OCI-LY7 (cell line): ENCODE results near the gene ADAMTSL2. TPM values are rescaled to one million over a fixed set of nuclear protein-coding genes. Genes with fewer than 3 reads are reported as not detected.

ENCODE experiments used
- BruUV-seq: library from RNA; stranded (reverse); fragments of 400-500 nt; replicated peaks from 2 replicates; lab custom pipeline; 2021; lab: Mats Ljungman, UMichigan
- CTCF ChIA-PET: fragments of 300-600 bp; sonication (Branson Sonifier 250); formaldehyde crosslinking; loops from one replicate; lab custom pipeline; 2022; ENCODE audit warnings: antibody characterized with exemption; ENCODE audit not compliant: unreplicated experiment; lab: Charles Lee
- POLR2A ChIA-PET: fragments of 300-600 bp; sonication (Branson Sonifier 250); formaldehyde crosslinking; loops from one replicate; lab custom pipeline; 2022; ENCODE audit warnings: antibody characterized with exemption; lab: Charles Lee
- DNase-seq: peaks from one replicate; pipeline ENCODE4 v3.0.0-alpha.2; 2015; ENCODE audit warnings: low spot score
- H2AFZ ChIP-seq: fragments of 200-600 bp; sonication (generic), shearing (Covaris generic); 2 replicates; pipeline ENCODE4 v1.6.1; 2014; ENCODE audit warnings: mild to moderate bottlenecking, antibody characterized with exemption, low read length, moderate library complexity
- H3K27ac ChIP-seq: fragments of 200-600 bp; sonication (generic); 2 replicates; pipeline ENCODE4 v1.5.1; 2014; ENCODE audit warnings: mixed run types, low read depth, mild to moderate bottlenecking, moderate library complexity, low read length, inconsistent platforms; ENCODE audit not compliant: poor library complexity, severe bottlenecking
- H3K36me3 ChIP-seq: fragments of 200-600 bp; sonication (generic); 2 replicates; pipeline ENCODE4 v1.6.1; 2014; ENCODE audit warnings: mild to moderate bottlenecking, antibody characterized with exemption, low read length, moderate library complexity, mixed read lengths; ENCODE audit not compliant: insufficient read depth
- H3K4me1 ChIP-seq: fragments of 200-600 bp; sonication (generic); 2 replicates; pipeline ENCODE4 v1.5.1; 2014; ENCODE audit warnings: mild to moderate bottlenecking, low read length; ENCODE audit not compliant: insufficient read depth, poor library complexity, severe bottlenecking
- H3K4me2 ChIP-seq: fragments of 200-600 bp; sonication (generic); 2 replicates; pipeline ENCODE4 v1.6.1; 2014; ENCODE audit warnings: mild to moderate bottlenecking, low read length
- H3K4me3 ChIP-seq: fragments of 200-600 bp; sonication (generic); 2 replicates; pipeline ENCODE4 v1.5.1; 2014; ENCODE audit warnings: mild to moderate bottlenecking, low read depth, low read length; ENCODE audit not compliant: poor library complexity, severe bottlenecking
- H3K79me2 ChIP-seq: fragments of 200-600 bp; sonication (generic); 2 replicates; pipeline ENCODE4 v1.6.1; 2016; ENCODE audit warnings: low read depth, mild to moderate bottlenecking, low read length, moderate library complexity, mixed read lengths; ENCODE audit not compliant: insufficient read depth
- H3K9me2 ChIP-seq: fragments of 200-600 bp; sonication (generic); 2 replicates; pipeline ENCODE4 v1.6.1; 2016; ENCODE audit warnings: mild to moderate bottlenecking, low read length, mixed read lengths; ENCODE audit not compliant: insufficient read depth
- H3K9me3 ChIP-seq: fragments of 200-600 bp; sonication (generic); 2 replicates; pipeline ENCODE4 v1.6.1; 2014; ENCODE audit warnings: mild to moderate bottlenecking, mixed run types, low read length, mixed read lengths
- H4K20me1 ChIP-seq: fragments of 200-600 bp; sonication (generic); 2 replicates; pipeline ENCODE4 v1.6.1; 2014; ENCODE audit warnings: mild to moderate bottlenecking, antibody characterized with exemption, low read length, moderate library complexity, mixed read lengths; ENCODE audit not compliant: insufficient read depth
- EZH2phosphoT487 ChIP-seq: fragments of 200-600 bp; sonication (generic); IDR thresholded peaks from 2 replicates; pipeline ENCODE4 v1.6.1; 2018; ENCODE audit warnings: low read depth, borderline replicate concordance, mild to moderate bottlenecking, mixed run types, antibody characterized with exemption, low read length, moderate library complexity, mixed read lengths
- intact Hi-C: fragments of 100-400 bp; cut with micrococcal nuclease; formaldehyde crosslinking; loops from one replicate; pipeline ENCODE4 v1.10.0; 2022; ENCODE audit not compliant: unreplicated experiment
- total RNA-seq, 2 experiments: library from RNA; depleted of rRNA in 1 of 2; stranded (reverse); fragments of >200 nt in 1 of 2; shearing (Covaris generic) in 1 of 2; gene quantifications; 2 replicates each; pipeline ENCODE4 v1.2.3, GENCODE V29; 2014 to 2022
- TF ChIP-seq, protein P1 (sequence below): fragments of 200-600 bp; sonication (generic); conservative IDR thresholded peaks from 2 replicates; pipeline ENCODE4 v1.5.1; 2014; ENCODE audit warnings: mild to moderate bottlenecking, antibody characterized with exemption, low read length, moderate library complexity, mixed read lengths

The ADAMTSL2 gene
- total RNA-seq, 2 experiments from 2014 or later: 0.88 TPM; not detected in 1

DNA sequence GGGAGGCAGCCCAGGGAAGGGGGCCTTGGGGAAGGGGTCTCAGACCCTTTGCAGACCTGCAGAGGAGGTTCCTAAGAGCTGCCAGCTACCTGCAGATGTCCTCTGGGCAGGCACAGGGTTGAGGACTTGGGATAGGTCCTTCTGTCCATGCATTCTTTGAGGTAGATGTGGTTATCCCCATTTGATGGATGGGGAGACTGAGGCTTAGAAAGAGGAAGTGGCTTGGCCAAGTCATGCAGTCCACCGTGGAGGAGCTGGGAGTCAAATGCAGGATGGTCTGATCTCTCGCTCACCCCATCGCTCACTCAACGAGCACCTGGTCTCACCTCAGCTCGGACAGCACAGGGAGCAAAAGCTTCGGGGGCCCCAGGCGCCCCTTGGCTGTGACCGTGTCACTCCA lies 20.2 kb downstream of the ADAMTSL2 start:
- ChIA-PET POLR2A (no interaction called here), CTCF (no interaction called here)
- no peaks in the 10 kb centered on the region for H4K20me1 ChIP-seq
- no TSS peak for BruUV-seq
- H3K4me3 ChIP-seq: no peak overlapping the region
- H3K36me3 ChIP-seq: no peaks in the 10 kb centered on the region
- no peak overlapping the region for H3K4me2 ChIP-seq
- H3K9me3 ChIP-seq: no peaks in the 10 kb centered on the region
- peaks cover 36% of the 10 kb centered on the region for H3K4me1 ChIP-seq
- H3K9me2 ChIP-seq: no peaks in the 10 kb centered on the region
- TF ChIP-seq, protein P1, sequence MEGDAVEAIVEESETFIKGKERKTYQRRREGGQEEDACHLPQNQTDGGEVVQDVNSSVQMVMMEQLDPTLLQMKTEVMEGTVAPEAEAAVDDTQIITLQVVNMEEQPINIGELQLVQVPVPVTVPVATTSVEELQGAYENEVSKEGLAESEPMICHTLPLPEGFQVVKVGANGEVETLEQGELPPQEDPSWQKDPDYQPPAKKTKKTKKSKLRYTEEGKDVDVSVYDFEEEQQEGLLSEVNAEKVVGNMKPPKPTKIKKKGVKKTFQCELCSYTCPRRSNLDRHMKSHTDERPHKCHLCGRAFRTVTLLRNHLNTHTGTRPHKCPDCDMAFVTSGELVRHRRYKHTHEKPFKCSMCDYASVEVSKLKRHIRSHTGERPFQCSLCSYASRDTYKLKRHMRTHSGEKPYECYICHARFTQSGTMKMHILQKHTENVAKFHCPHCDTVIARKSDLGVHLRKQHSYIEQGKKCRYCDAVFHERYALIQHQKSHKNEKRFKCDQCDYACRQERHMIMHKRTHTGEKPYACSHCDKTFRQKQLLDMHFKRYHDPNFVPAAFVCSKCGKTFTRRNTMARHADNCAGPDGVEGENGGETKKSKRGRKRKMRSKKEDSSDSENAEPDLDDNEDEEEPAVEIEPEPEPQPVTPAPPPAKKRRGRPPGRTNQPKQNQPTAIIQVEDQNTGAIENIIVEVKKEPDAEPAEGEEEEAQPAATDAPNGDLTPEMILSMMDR: no peak
- TF ChIP-seq EZH2phosphoT487: no peak
- no peak overlapping the region for H2AFZ ChIP-seq
- no peak for DNase-seq
- H3K27ac ChIP-seq: no peak overlapping the region
- intact Hi-C loops: no loop called here
- no peaks in the 10 kb centered on the region for H3K79me2 ChIP-seq

- Histone ChIP-seq H3K36me3 (no peaks in the 10 kb centered on the region), H3K4me1 (peaks cover 36% of the 10 kb centered on the region), H3K9me2 (no peaks in the 10 kb centered on the region), H2AFZ (no peak overlapping the region), H4K20me1 (no peaks in the 10 kb centered on the region), H3K9me3 (no peaks in the 10 kb centered on the region), H3K27ac (no peak overlapping the region), H3K79me2 (no peaks in the 10 kb centered on the region), H3K4me2 (no peak overlapping the region), H3K4me3 (no peak overlapping the region)
- ChIA-PET POLR2A (no interaction called here), CTCF (interaction anchor here (0.9 kb wide), 1 partner anchor 57 kb away, joined by 4 read pairs; no protein-coding TSS in a partner anchor)
- TF ChIP-seq EZH2phosphoT487: no peak
- TF ChIP-seq, protein P1: no peak
- intact Hi-C loops: no loop called here
- DNase-seq: no peak
- no TSS peak for BruUV-seq
These were observed 21.9 kb downstream of the ADAMTSL2 start for GRCh38 chr9:133556354-133556753.

GRCh38 chr9:133557581-133557980 lies 23.1 kb downstream of the ADAMTSL2 start:
- TF ChIP-seq, protein P1: no peak
- no peak for TF ChIP-seq EZH2phosphoT487
- Histone ChIP-seq H3K4me1 (peaks cover 36% of the 10 kb centered on the region), H2AFZ (peak overlapping the region; percentile 65; the same call in 1 of the 2 replicates), H3K36me3 (no peaks in the 10 kb centered on the region), H3K9me2 (no peaks in the 10 kb centered on the region), H3K27ac (peak overlapping the region; percentile 70), H3K4me2 (peak overlapping the region; percentile 65), H3K4me3 (peak overlapping the region; percentile 36), H3K9me3 (no peaks in the 10 kb centered on the region), H3K79me2 (no peaks in the 10 kb centered on the region), H4K20me1 (no peaks in the 10 kb centered on the region)
- intact Hi-C loops: no loop called here
- POLR2A ChIA-PET: interaction anchor here (1.3 kb wide), 1 partner anchor 146 kb away, joined by 3 read pairs; no protein-coding TSS in a partner anchor
- no TSS peak for BruUV-seq
- DNase-seq: no peak
- CTCF ChIA-PET: interaction anchor here (0.6 kb wide), 1 partner anchor 223 kb away, joined by 4 read pairs; no protein-coding TSS in a partner anchor
